Endothelial cell of umbilical vein (primary cell): Measurements from ENCODE around the gene PCP4L1. TPM values are rescaled to one million over a fixed set of nuclear protein-coding genes. Genes with fewer than 3 reads are reported as not detected.

ENCODE experiments used
- BruUV-seq: library from RNA; stranded (reverse); fragments of 400-500 nt; replicated peaks from 2 replicates; lab custom pipeline; 2021; lab: Mats Ljungman, UMichigan
- CTCF ChIA-PET: fragments of 300-600, 350-600 bp; sonication (Branson Sonifier 250); formaldehyde crosslinking; loops from one replicate; lab custom pipeline; 2021; ENCODE audit warnings: antibody characterized with exemption, inconsistent platforms; lab: Charles Lee
- POLR2A ChIA-PET: fragments of 300-600, 350-600 bp; sonication (Branson Sonifier 250); formaldehyde crosslinking; loops from one replicate; lab custom pipeline; 2021; ENCODE audit warnings: antibody characterized with exemption, inconsistent platforms; lab: Charles Lee
- DNase-seq: peaks from one replicate; pipeline ENCODE4 v3.0.0-alpha.2; 2011; ENCODE audit warnings: low read depth, low spot score
- FAIRE-seq: peaks from 2 replicates; lab custom pipeline; 2011; peaks lifted over from hg19 to GRCh38; lab: Jason Lieb, UNC
- H2AFZ ChIP-seq: 2 replicates; pipeline ENCODE4 v1.6.0; 2012; ENCODE audit warnings: low read depth, low read length, control low read depth, inconsistent platforms
- H3K27ac ChIP-seq: 2 replicates; pipeline ENCODE4 v1.5.1; 2011; ENCODE audit warnings: low read depth, mild to moderate bottlenecking, control low read depth, low read length, moderate library complexity; ENCODE audit not compliant: insufficient read depth
- H3K27me3 ChIP-seq, 2 experiments: 2 replicates each; pipeline versions ENCODE4 v1.6.0 to v1.6.1; 2011; ENCODE audit warnings: low read length in 2 of 2, mixed read lengths in 1 of 2; ENCODE audit not compliant: control insufficient read depth in 2 of 2, insufficient read depth in 2 of 2
- H3K36me3 ChIP-seq, 2 experiments: 2 replicates in 1 of 2; 3 replicates in 1 of 2; pipeline ENCODE4 v1.5.1; 2011; ENCODE audit warnings: low read length in 2 of 2, mild to moderate bottlenecking in 1 of 2, moderate library complexity in 1 of 2; ENCODE audit not compliant: control insufficient read depth in 2 of 2, insufficient read depth in 2 of 2; ENCODE audit errors: extremely low read depth in 1 of 2
- H3K4me1 ChIP-seq: 3 replicates; pipeline ENCODE4 v1.5.1; 2011; ENCODE audit warnings: mild to moderate bottlenecking, low read length; ENCODE audit not compliant: control insufficient read depth, insufficient read depth; ENCODE audit errors: extremely low read depth
- H3K4me2 ChIP-seq: 2 replicates; pipeline ENCODE4 v1.6.1; 2011; ENCODE audit warnings: low read length, control low read depth, mixed read lengths; ENCODE audit not compliant: insufficient read depth
- H3K4me3 ChIP-seq, 3 experiments: fragments of 200-600 bp in 1 of 3; sonication (generic), shearing (Covaris generic) in 1 of 3; replicated peaks in 1 of 3; 2 replicates each; pipeline ENCODE4 v1.5.1; 2011 to 2016; ENCODE audit warnings: control low read depth in 3 of 3, low read length in 3 of 3, mild to moderate bottlenecking in 2 of 3, inconsistent platforms in 1 of 3, low read depth in 1 of 3, moderate library complexity in 1 of 3; ENCODE audit not compliant: insufficient read depth in 1 of 3
- H3K79me2 ChIP-seq: 2 replicates; pipeline ENCODE4 v1.6.0; 2012; ENCODE audit warnings: low read length, inconsistent platforms; ENCODE audit not compliant: control insufficient read depth, insufficient read depth
- H3K9ac ChIP-seq: replicated peaks from 2 replicates; pipeline ENCODE3; 2011; ENCODE audit warnings: low read length, control low read depth; ENCODE audit not compliant: insufficient read depth; ENCODE audit errors: extremely low read depth
- H3K9me1 ChIP-seq: replicated peaks from 3 replicates; pipeline ENCODE4 v1.6.0; 2011; ENCODE audit warnings: mild to moderate bottlenecking, low read length; ENCODE audit not compliant: control insufficient read depth, insufficient read depth; ENCODE audit errors: extremely low read depth
- H3K9me3 ChIP-seq: replicated peaks from 2 replicates; pipeline ENCODE4 v1.5.1; 2012; ENCODE audit warnings: low read length, inconsistent platforms; ENCODE audit not compliant: control insufficient read depth, insufficient read depth
- H4K20me1 ChIP-seq: replicated peaks from 2 replicates; pipeline ENCODE3; 2011; ENCODE audit warnings: mild to moderate bottlenecking, low read length; ENCODE audit not compliant: control insufficient read depth, insufficient read depth; ENCODE audit errors: extremely low read depth
- CTCF ChIP-seq, 2 donors: IDR thresholded peaks; 1 replicate in 1 of 2; 2 replicates in 1 of 2; pipeline ENCODE4 v1.5.1; 2011; ENCODE audit warnings: low read length in 2 of 2, mild to moderate bottlenecking in 2 of 2, moderate library complexity in 2 of 2, control low read depth in 1 of 2, inconsistent platforms in 1 of 2, low read depth in 1 of 2; ENCODE audit not compliant: insufficient read depth in 1 of 2; ENCODE audit errors: extremely low read depth in 1 of 2
- EZH2 ChIP-seq: IDR thresholded peaks from 2 replicates; pipeline ENCODE4 v1.6.1; 2012; ENCODE audit warnings: borderline replicate concordance, low read depth, mild to moderate bottlenecking, moderate library complexity, low read length, inconsistent platforms; ENCODE audit not compliant: severe bottlenecking
- FOS ChIP-seq: IDR thresholded peaks from 2 replicates; pipeline ENCODE4 v1.6.1; 2011; ENCODE audit warnings: mild to moderate bottlenecking, low read length, moderate library complexity, borderline replicate concordance; ENCODE audit not compliant: insufficient read depth
- GATA2 ChIP-seq: IDR thresholded peaks from 2 replicates; pipeline ENCODE4 v1.7.0; 2011; ENCODE audit warnings: low read depth, mild to moderate bottlenecking, moderate library complexity, mixed read lengths, low read length; ENCODE audit not compliant: insufficient read length, insufficient read depth
- JUN ChIP-seq: IDR thresholded peaks from 2 replicates; pipeline ENCODE4 v1.6.1; 2011; ENCODE audit warnings: borderline replicate concordance, low read depth; ENCODE audit not compliant: insufficient read length, insufficient read depth
- MAX ChIP-seq: IDR thresholded peaks from 2 replicates; pipeline ENCODE4 v1.6.1; 2011; ENCODE audit not compliant: insufficient read depth, insufficient read length
- MYC ChIP-seq: IDR thresholded peaks from one replicate; pipeline ENCODE4 v1.6.1; 2011; ENCODE audit warnings: mild to moderate bottlenecking, low read depth, low read length
- POLR2A ChIP-seq: IDR thresholded peaks from 2 replicates; pipeline ENCODE4 v1.6.1; 2012; ENCODE audit warnings: low read depth, mild to moderate bottlenecking, control low read depth, low read length
- POLR2AphosphoS5 ChIP-seq: IDR thresholded peaks from 2 replicates; pipeline ENCODE4 v1.6.1; 2012; ENCODE audit warnings: low read depth, mild to moderate bottlenecking, control low read depth, low read length, moderate library complexity; ENCODE audit not compliant: insufficient read depth
- dilution Hi-C: fragments of 300-500 bp; cut with MboI; formaldehyde crosslinking; loops from one replicate; pipeline ENCODE4 v1.15.0; 2019; ENCODE audit warnings: low sequenced_read_pairs; ENCODE audit not compliant: extremely low pct_ligation_motif_present
- intact Hi-C: fragments of 100-400 bp; cut with micrococcal nuclease; formaldehyde crosslinking; loops from one replicate; pipeline ENCODE4 v1.10.0; 2022
- polyA plus RNA-seq, 4 experiments: library from polyadenylated mRNA; depleted of rRNA in 3 of 4; stranded (reverse) in 3 of 4; unstranded in 1 of 4; fragments of >200 nt; gene quantifications; 2 replicates each; pipeline versions ENCODE4 v1.2.1 to v1.2.3, GENCODE V29; 2011 to 2012; ENCODE audit warnings: missing spikeins in 1 of 4
- total RNA-seq: library from RNA; stranded (reverse); gene quantifications from 2 replicates; pipeline ENCODE4 v1.2.3, GENCODE V29; 2021

The PCP4L1 gene
- total and polyA plus RNA-seq, 2 donors (not counting 3 experiments of a cell fraction or from before 2014, with no cell fraction given): not detected

DNA sequence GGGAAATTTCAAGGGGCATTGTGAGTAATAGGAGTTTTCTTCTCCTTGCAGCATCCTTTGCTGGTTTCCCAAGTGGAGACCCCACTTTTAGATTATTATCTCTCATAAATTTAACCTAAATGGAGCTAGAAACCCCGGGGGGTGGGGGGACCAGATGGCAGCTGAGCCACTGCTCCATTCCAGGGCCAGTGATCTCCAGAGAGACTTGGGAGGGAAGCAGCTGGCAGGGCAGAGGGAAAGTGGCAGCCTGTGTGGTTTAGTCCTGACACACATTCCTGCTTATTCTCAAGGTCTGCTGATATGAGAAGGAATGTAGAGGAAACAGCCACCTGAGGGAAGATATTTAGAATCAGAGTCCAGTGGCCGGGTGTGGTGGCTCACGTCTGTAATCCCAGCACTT, 16.3 kb downstream of the PCP4L1 start:
- DNase-seq (no peak), FAIRE-seq (no peak)
- no peak overlapping the region for H3K27ac ChIP-seq
- no peak overlapping the region for H3K4me2 ChIP-seq
- H4K20me1 ChIP-seq: no peaks in the 10 kb centered on the region
- H3K4me3 ChIP-seq: no peak overlapping the region
- H3K9me3 ChIP-seq: no peaks in the 10 kb centered on the region
- H3K4me1 ChIP-seq: no peaks in the 10 kb centered on the region
- H2AFZ ChIP-seq: no peak overlapping the region
- H3K9me1 ChIP-seq: no peaks in the 10 kb centered on the region
- ChIA-PET CTCF (interaction anchor here (1.1 to 2.1 kb wide), 2 partner anchors 16 to 34 kb away, joined by 3 to 6 read pairs; no protein-coding TSS in a partner anchor), POLR2A (no interaction called here)
- no peaks in the 10 kb centered on the region for H3K36me3 ChIP-seq
- no peak overlapping the region for H3K9ac ChIP-seq
- dilution Hi-C loops: no loop called here
- no peak for TF ChIP-seq GATA2
- TF ChIP-seq POLR2A: no peak
- TF ChIP-seq POLR2AphosphoS5: no peak
- no peak for TF ChIP-seq CTCF (IDR thresholded peaks at IDR 0.05; ENCODE audit: extremely low read depth in 1 of 2, insufficient read depth in 1 of 2, low read depth in 1 of 2, low read length in 2 of 2)
- TF ChIP-seq MYC: no peak
- TF ChIP-seq FOS: no peak
- TF ChIP-seq EZH2: no peak
- no peak for TF ChIP-seq MAX
- TF ChIP-seq JUN: no peak
- no peaks in the 10 kb centered on the region for H3K79me2 ChIP-seq
- intact Hi-C loops: no loop called here
- no TSS peak for BruUV-seq
- H3K27me3 ChIP-seq: peaks cover 13 to 23% of the 10 kb centered on the region in 2 experiments
